ENCODE data around the gene MED13L.

DNA sequence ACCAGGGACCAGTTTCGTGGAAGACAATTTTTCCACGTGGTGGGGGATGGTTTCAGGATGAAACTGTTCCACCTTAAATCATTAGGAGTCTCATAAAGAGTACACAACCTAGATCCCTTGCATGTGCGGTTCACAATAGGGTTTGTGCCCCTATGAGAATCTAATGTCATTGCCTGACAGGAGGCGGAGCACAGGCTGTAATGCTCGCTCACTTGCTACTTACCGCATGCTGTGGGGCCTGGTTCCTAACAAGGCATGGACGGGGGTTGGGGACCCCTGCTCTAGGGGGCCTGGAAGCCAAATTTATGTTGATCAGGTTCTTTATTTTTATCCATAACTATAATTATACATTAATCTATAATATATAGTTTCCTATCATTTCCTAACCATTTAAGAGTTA is 315.3 kb downstream of the MED13L start:
- TF ChIP-seq YY1 (IDR thresholded peaks at IDR 0.05; ENCODE audit: insufficient read depth, insufficient read length) (no peak), ZNF274 (IDR thresholded peaks at IDR 0.05; ENCODE audit: low read depth, low read length) (no peak)

Data from NT2/D1 (cell line).